Activated CD4-positive, alpha-beta memory T cell treated with anti-CD3 and anti-CD28 coated beads for 36 hours (primary cell): Measurements from ENCODE around the gene PRR23E. TPM values are rescaled to one million over a fixed set of nuclear protein-coding genes. Genes with fewer than 3 reads are reported as not detected.

Source experiments
- CTCF ChIA-PET: fragments of 350-600 bp; sonication (Branson Sonifier 250); formaldehyde crosslinking; loops from one replicate; lab custom pipeline; 2021; ENCODE audit warnings: antibody characterized with exemption, inconsistent platforms; lab: Charles Lee
- POLR2A ChIA-PET: fragments of 350-600 bp; sonication (Branson Sonifier 250); formaldehyde crosslinking; loops from one replicate; lab custom pipeline; 2021; ENCODE audit warnings: antibody characterized with exemption; lab: Charles Lee
- DNase-seq: peaks from one replicate; pipeline ENCODE4 v3.0.0-alpha.2; 2020
- H3K27ac Mint-ChIP-seq: one replicate; pipeline ENCODE4 v1.8.0; 2021; ENCODE audit warnings: mixed read lengths
- H3K27me3 Mint-ChIP-seq: one replicate; pipeline ENCODE4 v1.8.0; 2021; ENCODE audit warnings: mixed read lengths
- H3K36me3 Mint-ChIP-seq: one replicate; pipeline ENCODE4 v1.8.0; 2021; ENCODE audit warnings: mixed read lengths
- H3K4me1 Mint-ChIP-seq: one replicate; pipeline ENCODE4 v1.8.0; 2021; ENCODE audit warnings: low read depth, mixed read lengths
- H3K4me3 Mint-ChIP-seq: one replicate; pipeline ENCODE4 v1.8.0; 2021; ENCODE audit warnings: mild to moderate bottlenecking, mixed read lengths
- H3K9me3 Mint-ChIP-seq: one replicate; pipeline ENCODE4 v1.8.0; 2021; ENCODE audit warnings: mixed read lengths
- intact Hi-C: fragments of 100-400 bp; cut with micrococcal nuclease; formaldehyde crosslinking; loops from one replicate; pipeline ENCODE4 v1.15.1; 2023
- total RNA-seq, 2 experiments: library from RNA; stranded (reverse); gene quantifications; one replicate each; pipeline ENCODE4 v1.2.3, GENCODE V29; 2021

PRR23E gene
- total RNA-seq, 2 experiments from 2014 or later: not detected

- no peak overlapping the region for H3K4me3 Mint-ChIP-seq
- CTCF ChIA-PET: no interaction called here
- intact Hi-C loops: no loop called here
Measured at GRCh38 chr3:127167315-127168043, 25.5 kb upstream of the PRR23E start.

GRCh38 chr3:127168271-127168670 is 24.7 kb upstream of the PRR23E start:
- Mint-ChIP-seq H3K27ac (no peak overlapping the region), H3K4me3 (no peak overlapping the region), H3K36me3 (no peaks in the 10 kb centered on the region), H3K4me1 (no peaks in the 10 kb centered on the region), H3K9me3 (no peaks in the 10 kb centered on the region), H3K27me3 (peaks cover 15% of the 10 kb centered on the region)
- ChIA-PET CTCF (no interaction called here), POLR2A (no interaction called here)
- intact Hi-C loops: no loop called here
- no peak for DNase-seq

More at GRCh38 chr3:127167315-127168043, 25.5 kb upstream of the PRR23E start:
- POLR2A ChIA-PET: no interaction called here
- Mint-ChIP-seq H3K9me3 (no peaks in the 10 kb centered on the region), H3K4me1 (no peaks in the 10 kb centered on the region), H3K27me3 (peaks cover 15% of the 10 kb centered on the region), H3K36me3 (no peaks in the 10 kb centered on the region), H3K27ac (no peak overlapping the region)
- peak; percentile 27 for DNase-seq

DNA sequence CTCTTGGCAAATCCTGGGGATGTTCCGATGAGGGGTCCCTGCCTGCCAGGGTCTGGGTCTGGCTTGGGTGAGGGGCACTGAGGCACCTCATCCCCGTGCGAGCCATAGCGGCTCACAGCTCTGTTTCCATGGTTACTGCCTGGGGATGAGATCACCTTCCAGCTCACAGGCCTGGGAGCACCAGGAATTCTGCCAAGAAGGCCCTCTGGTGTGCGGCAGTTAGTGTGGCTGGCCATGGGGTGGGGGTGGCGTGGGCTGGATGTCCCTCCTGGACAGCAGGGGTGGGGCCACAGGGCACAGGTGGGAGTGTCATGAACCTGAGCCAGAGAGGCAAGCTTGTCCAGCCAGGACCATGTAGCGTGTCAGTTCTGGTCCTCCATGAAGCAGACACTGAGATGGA is 22.1 kb upstream of the PRR23E start:
- Mint-ChIP-seq H3K4me3 (no peak overlapping the region), H3K36me3 (no peaks in the 10 kb centered on the region), H3K4me1 (no peaks in the 10 kb centered on the region), H3K9me3 (no peaks in the 10 kb centered on the region), H3K27me3 (peaks cover 18% of the 10 kb centered on the region), H3K27ac (no peak overlapping the region)
- DNase-seq: no peak
- intact Hi-C loops: no loop called here
- ChIA-PET POLR2A (no interaction called here), CTCF (no interaction called here)

DNA sequence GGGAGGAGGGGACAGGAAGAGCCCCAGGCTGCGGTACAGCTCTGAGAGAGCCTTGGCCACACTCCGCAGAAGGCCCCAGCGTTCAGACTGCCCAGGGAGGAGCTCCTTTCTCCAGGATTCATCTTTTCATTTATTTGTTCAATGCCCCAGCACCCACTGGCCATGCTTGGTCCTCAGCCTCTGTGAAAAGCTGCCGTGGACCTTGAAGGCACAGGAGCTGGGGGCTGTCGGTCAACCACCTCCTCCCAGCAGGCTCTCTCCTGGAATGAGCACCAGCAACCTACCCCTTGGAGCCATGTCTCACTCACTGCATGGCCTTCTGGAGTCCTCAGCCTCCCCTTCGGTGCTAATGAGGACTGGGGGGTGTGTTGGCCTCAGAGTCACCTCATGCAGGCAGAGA is 21.6 kb upstream of the PRR23E start:
- POLR2A ChIA-PET: no interaction called here

GRCh38 chr3:127171721-127172120 is 21.2 kb upstream of the PRR23E start:
- H3K9me3 Mint-ChIP-seq: no peaks in the 10 kb centered on the region

More for the DNA sequence above, 21.6 kb upstream of the PRR23E start:
- intact Hi-C loops: no loop called here
- H3K27me3 Mint-ChIP-seq: peaks cover 18% of the 10 kb centered on the region
- CTCF ChIA-PET: no interaction called here
- no peak for DNase-seq
- no peaks in the 10 kb centered on the region for H3K4me1 Mint-ChIP-seq
- no peak overlapping the region for H3K4me3 Mint-ChIP-seq
- no peak overlapping the region for H3K27ac Mint-ChIP-seq
- H3K36me3 Mint-ChIP-seq: no peaks in the 10 kb centered on the region
- H3K9me3 Mint-ChIP-seq: no peaks in the 10 kb centered on the region

GRCh38 chr3:127172211-127172610 is 20.7 kb upstream of the PRR23E start:
- Mint-ChIP-seq H3K4me1 (no peaks in the 10 kb centered on the region), H3K36me3 (no peaks in the 10 kb centered on the region), H3K27ac (no peak overlapping the region), H3K9me3 (no peaks in the 10 kb centered on the region), H3K4me3 (no peak overlapping the region), H3K27me3 (peaks cover 18% of the 10 kb centered on the region)
- ChIA-PET POLR2A (no interaction called here), CTCF (no interaction called here)
- intact Hi-C loops: no loop called here
- no peak for DNase-seq

More at GRCh38 chr3:127171721-127172120, 21.2 kb upstream of the PRR23E start:
- DNase-seq: no peak
- Mint-ChIP-seq H3K27ac (no peak overlapping the region), H3K4me1 (no peaks in the 10 kb centered on the region), H3K36me3 (no peaks in the 10 kb centered on the region), H3K4me3 (no peak overlapping the region), H3K27me3 (peaks cover 18% of the 10 kb centered on the region)
- intact Hi-C loops: no loop called here
- CTCF ChIA-PET: no interaction called here
- POLR2A ChIA-PET: no interaction called here

DNA sequence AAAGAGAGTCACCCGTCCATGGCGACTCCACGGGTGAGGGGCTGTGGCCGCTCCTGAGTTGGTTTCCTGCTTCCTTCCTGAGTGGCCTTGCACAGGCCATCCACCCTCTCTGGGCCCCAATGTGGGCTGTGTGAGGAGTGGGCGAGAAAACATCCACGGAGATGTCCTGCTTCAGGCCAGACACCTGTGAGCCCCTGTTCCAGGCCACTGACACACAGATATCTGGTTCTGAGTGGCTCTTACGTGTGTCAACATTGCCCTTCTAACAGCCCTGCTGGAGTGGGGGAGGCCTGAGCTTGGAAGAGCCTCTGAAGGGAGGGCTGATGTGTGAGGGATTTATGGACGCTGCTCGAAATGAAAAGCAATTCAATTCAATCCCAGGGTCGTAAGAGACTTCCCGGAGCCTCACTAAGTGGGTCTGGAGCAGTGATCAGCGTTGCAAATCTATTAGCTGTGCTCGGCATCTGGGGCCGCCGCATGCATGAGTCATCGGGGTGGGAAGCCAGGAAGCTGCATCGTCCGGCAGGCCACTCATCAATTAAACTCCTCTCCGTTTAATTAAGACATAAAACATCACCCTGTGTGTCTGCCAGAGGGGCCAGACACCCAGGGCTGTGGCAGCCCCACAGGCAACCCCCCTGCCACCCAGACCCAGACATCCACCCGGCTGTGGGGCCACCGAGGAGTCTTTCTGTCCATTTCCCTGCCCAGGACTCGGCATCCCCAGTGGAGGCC is 20.0 kb upstream of the PRR23E start:
- ChIA-PET CTCF (no interaction called here), POLR2A (no interaction called here)
- no peak for DNase-seq
- intact Hi-C loops: no loop called here
- Mint-ChIP-seq H3K9me3 (no peaks in the 10 kb centered on the region), H3K4me1 (no peaks in the 10 kb centered on the region), H3K4me3 (no peak overlapping the region), H3K27me3 (peaks cover 18% of the 10 kb centered on the region), H3K27ac (no peak overlapping the region), H3K36me3 (no peaks in the 10 kb centered on the region)

DNA sequence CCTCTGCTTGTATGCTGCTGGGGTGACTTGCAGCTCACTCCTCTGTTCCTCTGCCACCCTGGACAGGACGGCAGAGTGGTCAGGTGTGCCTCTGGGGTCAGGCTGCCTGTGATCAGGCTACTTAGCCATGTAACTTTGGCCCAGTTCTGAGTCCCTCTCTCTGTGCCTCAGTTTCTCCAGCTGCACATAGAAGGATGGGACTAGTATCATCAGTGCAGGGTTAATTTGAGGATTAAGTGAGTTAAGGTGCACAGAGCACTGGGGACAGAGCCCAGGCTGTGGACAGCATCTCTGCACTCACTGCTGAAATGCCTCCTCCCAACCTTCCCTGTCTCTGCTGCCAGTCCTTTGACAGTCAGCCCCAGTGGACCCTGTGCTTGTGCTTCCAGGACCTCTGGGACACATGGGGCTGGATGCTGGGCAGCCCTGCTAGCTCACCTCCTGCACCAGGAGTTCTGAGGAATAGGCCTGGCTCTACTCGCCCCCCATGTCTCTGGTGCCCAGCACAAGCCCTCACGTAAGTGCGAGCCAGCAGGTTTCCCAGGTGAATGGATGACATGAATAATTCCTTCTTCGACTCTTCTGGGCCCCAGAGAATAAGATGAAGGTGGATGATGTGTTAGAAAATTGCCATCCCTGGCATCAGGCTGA is 19.3 kb upstream of the PRR23E start:
- intact Hi-C loops: no loop called here
- Mint-ChIP-seq H3K27ac (no peak overlapping the region), H3K4me3 (no peak overlapping the region), H3K4me1 (no peaks in the 10 kb centered on the region), H3K36me3 (no peaks in the 10 kb centered on the region), H3K9me3 (no peaks in the 10 kb centered on the region), H3K27me3 (peaks cover 15% of the 10 kb centered on the region)
- POLR2A ChIA-PET: no interaction called here
- DNase-seq: no peak
- CTCF ChIA-PET: no interaction called here

DNA sequence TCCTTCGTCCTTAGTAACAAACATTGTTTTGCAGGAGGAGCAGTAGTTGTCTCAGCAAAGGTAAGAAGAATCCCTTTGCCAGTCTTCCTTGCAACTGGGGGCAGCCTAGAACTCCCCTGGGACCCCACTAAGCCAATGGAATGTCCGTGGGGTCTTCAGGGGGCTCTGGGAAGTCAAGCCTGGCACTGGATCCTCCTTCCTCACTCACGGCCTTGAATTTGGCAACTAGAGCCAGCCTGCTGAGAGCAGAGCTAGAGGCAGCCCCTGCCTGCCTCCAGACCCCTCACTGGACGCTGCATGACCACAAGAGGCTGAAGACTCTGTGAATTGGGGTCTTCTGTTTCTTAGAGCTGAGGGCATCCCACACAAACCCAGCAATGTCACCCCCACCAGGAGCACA is 18.6 kb upstream of the PRR23E start:
- Mint-ChIP-seq H3K4me3 (no peak overlapping the region), H3K36me3 (no peaks in the 10 kb centered on the region), H3K27ac (no peak overlapping the region), H3K27me3 (peaks cover 15% of the 10 kb centered on the region), H3K4me1 (no peaks in the 10 kb centered on the region), H3K9me3 (no peaks in the 10 kb centered on the region)
- intact Hi-C loops: no loop called here
- CTCF ChIA-PET: no interaction called here
- POLR2A ChIA-PET: no interaction called here
- DNase-seq: no peak

DNA sequence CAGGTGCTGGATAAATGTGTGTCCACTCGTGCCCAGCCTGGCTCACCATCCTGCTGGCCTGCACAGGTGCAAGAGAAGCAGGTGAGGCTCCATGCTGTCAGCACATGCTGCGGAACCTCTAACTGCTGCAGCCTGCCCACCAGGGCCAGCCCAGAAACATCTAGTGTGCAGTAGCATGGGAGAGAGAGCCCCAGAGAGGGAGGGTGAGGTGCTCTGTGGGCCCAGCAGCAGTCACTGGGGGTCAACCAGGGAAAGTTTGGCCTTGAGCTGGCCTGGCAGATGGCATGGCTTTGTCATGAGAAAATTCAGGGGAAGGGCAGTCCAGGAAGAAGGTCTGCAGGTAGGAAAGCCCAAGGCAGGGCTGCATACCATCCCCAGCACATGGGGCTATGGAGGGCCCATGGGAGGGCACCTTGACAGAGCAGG is 18.2 kb upstream of the PRR23E start:
- POLR2A ChIA-PET: no interaction called here
- DNase-seq: no peak
- CTCF ChIA-PET: no interaction called here
- no peak overlapping the region for H3K4me3 Mint-ChIP-seq
- H3K36me3 Mint-ChIP-seq: no peaks in the 10 kb centered on the region
- no peaks in the 10 kb centered on the region for H3K9me3 Mint-ChIP-seq
- no peaks in the 10 kb centered on the region for H3K4me1 Mint-ChIP-seq
- H3K27ac Mint-ChIP-seq: no peak overlapping the region
- H3K27me3 Mint-ChIP-seq: peaks cover 14% of the 10 kb centered on the region
- intact Hi-C loops: no loop called here

- no peak overlapping the region for H3K27ac Mint-ChIP-seq
- H3K9me3 Mint-ChIP-seq: no peaks in the 10 kb centered on the region
- POLR2A ChIA-PET: no interaction called here
- no peak for DNase-seq
- H3K36me3 Mint-ChIP-seq: no peaks in the 10 kb centered on the region
- no peak overlapping the region for H3K4me3 Mint-ChIP-seq
- H3K4me1 Mint-ChIP-seq: no peaks in the 10 kb centered on the region
- CTCF ChIA-PET: no interaction called here
- intact Hi-C loops: no loop called here
- peaks cover 14% of the 10 kb centered on the region for H3K27me3 Mint-ChIP-seq
Measured at GRCh38 chr3:127175272-127175671, 17.7 kb upstream of the PRR23E start.

DNA sequence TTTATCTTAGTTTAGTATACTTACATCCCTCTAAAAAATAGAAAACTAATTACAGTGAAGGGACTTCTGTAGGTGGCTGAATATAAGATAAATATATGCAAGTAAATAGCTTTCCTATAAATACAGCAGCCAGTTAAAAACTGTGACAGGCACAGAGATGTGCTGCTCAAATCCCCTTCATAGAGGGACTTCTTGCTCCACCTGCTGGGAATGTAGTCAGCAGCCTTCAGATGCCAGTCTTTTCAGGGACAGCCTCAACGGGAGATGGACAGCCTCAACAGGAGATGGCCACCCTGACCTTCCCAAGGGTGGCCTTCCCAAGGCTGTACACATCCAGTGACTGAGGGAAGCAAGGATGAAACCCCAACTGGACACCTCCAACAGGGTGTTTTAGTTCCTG is 15.7 kb upstream of the PRR23E start:
- H3K27me3 Mint-ChIP-seq: peaks cover 6% of the 10 kb centered on the region
- POLR2A ChIA-PET: no interaction called here
- intact Hi-C loops: no loop called here
- H3K9me3 Mint-ChIP-seq: no peaks in the 10 kb centered on the region
- no peaks in the 10 kb centered on the region for H3K4me1 Mint-ChIP-seq
- CTCF ChIA-PET: no interaction called here
- DNase-seq: no peak
- H3K4me3 Mint-ChIP-seq: no peak overlapping the region
- H3K36me3 Mint-ChIP-seq: no peaks in the 10 kb centered on the region
- no peak overlapping the region for H3K27ac Mint-ChIP-seq
